LHCN-M2 (cell line): Measurements from ENCODE around the gene PARP16. TPM values are rescaled to one million over a fixed set of nuclear protein-coding genes. Genes with fewer than 3 reads are reported as not detected.

ENCODE experiments used
- DNase-seq: peaks from one replicate; pipeline ENCODE4 v3.0.0-alpha.2; 2012; ENCODE audit warnings: low read depth
- total RNA-seq: library from RNA; depleted of rRNA; stranded (reverse); fragments of >200 nt; gene quantifications from 2 replicates; pipeline ENCODE4 v1.2.3, GENCODE V29; 2014

The PARP16 gene
- total RNA-seq, 1 experiment from 2014 or later, result 7.3 TPM

DNA sequence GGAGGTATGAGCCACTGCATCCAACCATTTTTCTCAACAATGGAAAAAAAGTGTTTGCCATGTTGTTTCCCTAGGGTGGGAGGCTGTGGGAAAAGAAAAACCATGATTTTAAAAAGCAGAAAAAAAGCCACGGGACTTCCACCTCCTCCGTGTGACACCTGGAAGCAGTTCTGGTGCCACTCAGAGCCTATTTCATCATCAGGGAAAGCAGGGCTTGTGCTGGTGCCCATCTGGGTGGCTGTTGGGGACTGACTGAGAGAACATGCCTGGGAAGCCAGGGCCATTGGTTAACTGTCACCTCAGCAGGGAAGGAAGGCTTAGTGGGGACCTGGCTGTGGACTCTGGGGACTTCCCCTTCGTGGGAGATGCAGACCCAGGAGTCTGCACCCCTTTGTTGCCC lies 25.1 kb upstream of the PARP16 start:
- DNase-seq, result no peak

DNA sequence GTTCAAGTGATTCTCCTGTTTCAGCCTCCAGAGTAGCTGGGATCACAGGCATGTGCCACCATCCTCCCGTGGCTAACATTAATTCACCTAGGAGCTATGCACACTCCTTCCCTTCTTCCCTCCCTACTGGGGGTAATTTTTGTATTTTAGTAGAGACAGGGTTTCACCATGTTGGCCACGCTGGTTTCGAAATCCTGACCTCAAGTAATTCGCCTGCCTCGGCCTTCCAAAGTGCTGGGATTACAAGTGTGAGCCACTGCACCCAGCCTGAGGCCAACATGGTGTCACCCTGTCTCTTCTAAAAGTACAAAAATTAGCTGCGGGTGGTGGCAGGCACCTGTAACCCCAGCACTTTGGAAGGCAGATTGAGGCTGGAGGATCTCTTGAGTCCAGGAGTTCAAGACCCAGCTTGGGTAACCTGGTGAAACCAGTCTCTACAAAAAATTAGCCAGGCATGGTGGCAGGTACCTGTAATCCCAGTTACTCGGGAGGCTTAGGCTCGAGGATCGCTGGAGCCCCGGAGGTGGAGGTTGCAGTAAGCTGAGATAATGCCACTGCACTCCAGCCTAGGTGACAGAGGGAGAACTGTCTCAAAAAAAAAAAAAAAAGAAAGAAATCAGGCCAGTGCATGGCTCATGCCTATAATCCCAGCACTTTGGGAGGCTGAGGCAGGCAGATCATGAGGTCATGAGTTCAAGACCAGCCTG lies 23.9 kb upstream of the PARP16 start:
- peak; percentile 13 for DNase-seq

- peak; percentile 24 for DNase-seq
Observed at GRCh38 chr15:65309882-65310418, 23.3 kb upstream of the PARP16 start.

DNA sequence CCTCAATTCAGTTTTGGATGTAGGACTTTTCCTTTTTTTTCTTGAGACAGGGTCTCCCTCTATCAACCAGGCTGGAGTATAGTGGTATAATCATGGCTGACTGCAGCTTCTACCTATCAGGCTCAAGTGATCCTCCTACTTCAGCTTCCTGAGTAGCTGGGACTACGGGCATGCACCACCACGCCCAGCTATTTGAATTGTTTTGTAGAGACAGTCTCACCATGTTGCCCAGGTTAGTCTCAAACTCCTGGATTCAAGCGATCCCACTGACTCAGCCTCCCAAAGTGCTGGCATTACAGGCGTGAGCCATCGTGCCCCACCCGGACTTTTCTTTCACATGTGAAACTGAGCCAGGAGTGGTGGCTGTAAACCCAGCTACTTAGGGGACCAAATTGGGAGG lies 21.3 kb upstream of the PARP16 start:
- no peak for DNase-seq

GRCh38 chr15:65306551-65306950 lies 19.9 kb upstream of the PARP16 start:
- DNase-seq, result no peak

GRCh38 chr15:65305776-65306175 lies 19.1 kb upstream of the PARP16 start:
- DNase-seq, result no peak

- no peak for DNase-seq
Observed at GRCh38 chr15:65305150-65305758, 18.6 kb upstream of the PARP16 start.

DNA sequence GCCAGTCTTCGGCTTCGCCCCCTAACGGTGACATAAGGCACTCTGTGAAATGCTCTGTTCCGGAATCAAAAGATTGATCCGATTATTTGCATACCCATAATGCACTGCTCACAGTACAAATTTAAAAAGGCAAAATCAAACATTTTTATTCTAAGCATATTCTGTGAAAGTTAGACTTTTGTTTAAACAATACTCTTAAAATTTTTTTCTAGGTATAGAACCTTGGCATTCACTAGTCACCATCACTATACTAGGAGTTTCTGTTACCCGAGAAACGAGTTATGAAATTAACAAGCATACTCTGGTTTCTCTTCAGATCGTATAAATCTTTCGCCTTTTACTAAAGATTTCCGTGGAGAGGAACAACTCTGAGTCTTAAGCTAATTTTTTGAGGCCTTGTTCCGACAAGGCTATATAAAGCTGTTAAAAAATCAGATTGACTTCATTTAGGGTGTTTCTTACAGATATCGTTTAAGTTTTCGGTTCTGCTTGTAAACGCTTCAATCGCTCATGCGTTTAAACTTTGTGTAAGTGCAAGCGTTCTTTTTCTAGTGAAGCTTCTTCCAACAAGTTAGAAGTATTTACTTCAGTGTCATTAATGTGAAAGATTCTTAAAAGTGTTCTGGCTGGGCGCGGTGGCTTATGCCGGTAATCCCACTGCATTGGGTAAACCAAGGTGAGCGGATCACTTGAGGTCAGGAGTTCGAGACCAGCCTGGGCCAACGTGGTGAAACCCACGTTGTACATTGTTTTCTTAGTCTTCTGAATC lies 17.9 kb upstream of the PARP16 start, which contains the start of gene RNU5B-1:
TSS of gene RNU5B-1 (plus strand) at position 297 of the 769 bp plus-strand sequence.
- DNase-seq, result peak; percentile 98

DNA sequence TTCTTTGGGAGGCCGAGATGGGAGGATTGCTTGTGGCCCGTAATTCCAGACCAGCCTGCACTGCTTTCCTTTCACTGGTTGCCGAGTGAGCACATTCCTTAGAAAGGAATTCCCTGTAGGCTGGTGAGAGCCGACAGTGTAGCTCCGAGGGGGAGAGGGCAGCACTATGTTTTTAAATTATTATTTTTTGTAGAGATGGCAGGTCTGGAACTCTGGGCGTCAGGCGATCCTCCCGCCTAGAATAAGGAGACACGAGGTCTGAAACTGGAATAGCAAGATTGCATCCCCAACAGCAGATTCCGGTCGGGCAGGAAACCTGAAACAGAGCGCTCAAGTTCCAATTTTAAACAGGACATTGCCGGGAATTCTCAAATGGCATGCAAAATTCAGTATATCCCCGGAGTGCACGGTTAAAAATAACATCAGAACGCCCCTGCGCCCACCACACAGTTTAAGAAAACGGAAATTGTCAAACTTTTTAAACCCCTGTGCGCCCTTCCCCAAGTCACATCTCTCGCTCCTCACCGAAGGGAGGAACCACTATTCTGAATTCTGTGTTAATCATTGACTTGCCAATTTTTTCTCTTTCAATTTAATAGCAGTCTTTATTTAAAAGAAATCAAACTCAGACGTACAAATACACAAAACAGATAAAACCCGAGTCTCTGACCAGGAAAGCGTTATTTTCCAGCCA lies 17.2 kb upstream of the PARP16 start:
- DNase-seq, result peak; percentile 73

- no peak for DNase-seq
Observed at GRCh38 chr15:65302061-65302460, 15.4 kb upstream of the PARP16 start.

- no peak for DNase-seq
Observed at GRCh38 chr15:65300924-65301441, 14.3 kb upstream of the PARP16 start.

DNA sequence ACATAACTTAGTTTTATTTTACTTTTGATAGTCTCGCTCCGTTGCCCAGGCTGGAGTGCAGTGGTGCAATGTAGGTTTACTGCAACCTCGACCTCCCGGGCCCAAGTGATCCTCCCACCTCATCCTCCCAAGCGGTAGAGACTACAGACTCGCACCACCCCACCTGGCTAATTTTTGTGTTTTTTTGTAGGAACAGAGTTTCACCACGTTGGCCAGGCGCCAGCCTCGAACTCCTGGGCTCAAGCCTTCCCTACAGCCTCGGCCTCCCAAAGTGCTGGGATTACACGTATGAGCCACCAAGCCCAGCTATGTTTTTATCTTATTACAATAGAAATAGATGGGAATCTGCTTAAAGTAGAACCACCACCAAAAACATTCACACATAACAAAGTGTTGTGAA lies 12.0 kb upstream of the PARP16 start:
- DNase-seq, result no peak

DNA sequence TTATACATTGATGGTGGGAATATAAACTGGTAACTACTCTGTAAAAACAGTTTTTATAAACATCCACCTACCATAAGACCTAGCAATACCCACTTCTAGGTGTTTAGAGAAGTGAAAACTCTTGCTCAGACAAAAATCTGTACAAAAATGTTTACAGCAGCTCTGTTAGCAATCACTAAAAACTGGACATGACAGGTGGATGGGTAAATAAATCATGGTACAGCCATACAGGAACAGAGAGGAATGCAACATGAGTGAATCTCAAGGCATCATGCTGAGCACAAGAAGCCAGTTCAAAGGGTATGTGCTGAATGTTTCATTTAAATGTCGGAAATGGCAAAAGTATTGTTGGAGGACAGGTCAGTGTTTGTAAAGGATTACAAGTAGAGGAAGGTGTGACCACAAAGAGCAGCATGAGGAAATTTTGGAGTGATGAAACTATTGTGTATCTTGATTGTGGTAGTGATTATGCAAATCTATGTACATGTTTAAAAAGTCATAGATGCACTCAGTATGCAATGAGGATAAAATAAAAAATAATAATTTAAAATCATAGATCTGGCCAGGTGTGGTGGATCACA lies 6.3 kb upstream of the PARP16 start:
- peak; percentile 43 for DNase-seq

GRCh38 chr15:65290228-65290627 lies 3.5 kb upstream of the PARP16 start:
- no peak for DNase-seq

DNA sequence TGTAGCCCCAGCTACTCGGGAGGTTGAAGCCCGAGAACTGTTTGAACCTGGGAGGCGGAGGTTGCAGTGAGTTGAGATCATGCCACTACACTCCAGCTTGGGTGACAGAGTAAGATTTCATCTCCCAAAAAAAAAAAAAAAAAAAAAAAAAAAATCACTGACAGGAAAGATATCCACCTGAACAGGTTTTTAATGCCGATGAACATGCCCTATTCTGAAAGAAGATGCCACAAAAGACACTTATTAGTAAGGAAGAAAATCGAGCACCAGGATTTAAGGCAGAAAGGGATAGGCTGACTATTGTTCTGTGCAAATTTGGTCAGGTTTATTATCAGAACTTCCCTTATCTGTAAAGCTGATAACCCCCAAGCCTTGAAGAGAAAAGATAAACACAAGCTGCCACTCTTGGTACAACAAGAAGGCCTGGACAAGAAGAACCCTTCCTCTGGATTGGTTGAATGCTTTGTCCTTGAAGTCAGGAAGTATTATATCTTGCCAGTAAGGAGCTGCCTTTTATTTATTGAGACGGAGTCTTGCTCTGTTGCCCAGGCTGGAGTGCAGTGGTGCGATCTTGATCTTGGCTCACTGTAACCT lies 2.7 kb upstream of the PARP16 start:
- DNase-seq, result no peak

GRCh38 chr15:65287520-65287855 lies 805 bp upstream of the PARP16 start:
- DNase-seq, result peak; percentile 7

GRCh38 chr15:65286069-65286703 lies 497 bp downstream of the PARP16 start:
- no peak for DNase-seq

GRCh38 chr15:65285291-65286068 lies 1.2 kb downstream of the PARP16 start:
- DNase-seq, result peak; percentile 14

GRCh38 chr15:65278480-65278879 lies 8.2 kb downstream of the PARP16 start:
- no peak for DNase-seq

GRCh38 chr15:65277015-65277414 lies 9.7 kb downstream of the PARP16 start:
- DNase-seq, result no peak
